HG03558 (cell line): ENCODE measurements around the gene ZCCHC13.
A peak's percentile ranks its signal among the peaks of the same experiment; 100 is the strongest.
"Not testable (repeated sequence)": the region's sequence is repeated elsewhere in the genome, so short reads cannot be mapped to it uniquely, and the experiment has no call there.

Experiments
- ATAC-seq: cut with Tn5 transposase; IDR thresholded peaks from one replicate; pipeline ENCODE4 v1.9.1; 2021; ENCODE audit warnings: moderate number of reproducible peaks; ENCODE audit not compliant: unreplicated experiment; ENCODE audit errors: extremely low read depth

Gene ZCCHC13

GRCh38 chrX:74319321-74319720, 15.3 kb downstream of the ZCCHC13 start:
- ATAC-seq, result not testable (repeated sequence)

DNA sequence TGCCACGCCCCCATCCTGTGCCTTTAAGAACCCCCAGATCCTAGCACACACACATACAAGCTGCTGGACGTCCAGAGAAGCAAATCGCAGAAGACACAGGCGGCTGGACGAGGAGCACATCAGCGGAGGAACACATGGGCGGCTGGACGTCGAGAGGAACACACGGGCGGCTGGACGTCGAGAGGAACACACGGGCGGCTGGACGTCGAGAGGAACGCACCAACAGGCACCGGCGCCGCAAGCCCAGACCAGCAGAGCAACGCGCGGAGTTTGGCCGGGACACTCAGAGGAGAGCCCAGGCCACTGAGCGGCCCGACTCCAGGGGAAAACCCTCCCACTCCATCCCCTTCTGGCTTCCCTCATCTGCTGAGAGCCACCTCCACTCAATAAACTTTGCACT, 17.2 kb downstream of the ZCCHC13 start:
- no peak for ATAC-seq

- ATAC-seq, result no peak
These were observed 20.2 kb downstream of the ZCCHC13 start for GRCh38 chrX:74324131-74324530.

GRCh38 chrX:74325130-74326059, 21.4 kb downstream of the ZCCHC13 start:
- no peak for ATAC-seq

DNA sequence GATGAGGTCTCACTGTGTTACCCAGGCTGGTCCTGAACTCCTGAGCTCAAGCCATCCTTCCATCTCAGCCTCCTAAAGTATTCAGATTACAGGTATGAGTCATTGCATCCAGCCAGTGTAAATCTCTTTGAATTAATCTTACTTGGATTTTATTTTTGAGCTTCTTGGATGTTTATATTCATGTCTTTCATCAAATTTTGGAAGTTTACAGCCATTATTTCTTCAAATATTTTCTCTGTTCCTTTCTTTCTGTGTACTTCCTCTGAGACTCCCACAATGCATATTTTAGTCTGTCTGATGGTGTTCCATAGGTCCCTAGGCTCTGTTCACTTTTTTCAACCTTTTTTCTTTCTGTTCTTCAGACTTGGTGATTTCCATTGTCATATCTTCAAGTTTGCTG, 34.9 kb downstream of the ZCCHC13 start:
- no peak for ATAC-seq

- ATAC-seq, result no peak
These were observed 36.1 kb downstream of the ZCCHC13 start for GRCh38 chrX:74340051-74340450.

DNA sequence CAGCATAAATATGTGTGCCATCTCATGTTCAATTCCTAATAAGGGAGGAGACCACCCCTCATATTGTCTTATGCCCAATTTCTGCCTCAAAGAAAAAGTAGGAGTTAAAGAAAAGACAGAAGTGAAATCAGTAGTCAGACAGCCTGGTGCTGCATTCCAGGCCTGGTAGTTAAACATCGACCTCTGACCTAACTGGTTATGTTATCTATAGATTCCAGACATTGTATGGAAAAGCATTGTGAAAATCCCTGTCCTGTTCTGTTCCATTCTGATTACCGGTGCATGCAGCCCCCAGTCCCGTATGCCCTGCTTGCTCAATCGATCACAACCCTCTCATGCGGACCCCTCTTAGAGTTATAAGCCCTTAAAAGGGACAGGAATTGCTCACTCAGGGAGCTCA, 38.2 kb downstream of the ZCCHC13 start:
- ATAC-seq, result not testable (repeated sequence)

- peak; percentile 54 for ATAC-seq
These were observed 39.6 kb downstream of the ZCCHC13 start for GRCh38 chrX:74343343-74344279.

DNA sequence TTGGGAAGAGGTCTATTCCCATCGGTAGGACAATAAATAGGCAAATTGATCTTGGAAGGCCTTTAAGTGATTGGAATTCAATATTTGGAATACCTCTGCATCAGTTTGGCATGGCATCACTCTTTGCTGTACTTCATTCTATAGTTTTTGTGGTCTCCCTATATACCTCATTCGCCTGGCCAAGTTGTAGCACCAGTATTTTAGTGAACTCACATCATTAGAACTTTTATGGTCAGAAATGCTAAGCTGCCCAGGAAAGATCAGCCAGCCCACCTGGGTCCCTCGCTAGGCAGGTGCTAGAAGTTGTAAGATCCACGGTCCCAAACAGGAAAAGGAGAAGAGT, 40.3 kb downstream of the ZCCHC13 start:
- no peak for ATAC-seq

GRCh38 chrX:74346088-74346487, 42.1 kb downstream of the ZCCHC13 start:
- ATAC-seq, result no peak

DNA sequence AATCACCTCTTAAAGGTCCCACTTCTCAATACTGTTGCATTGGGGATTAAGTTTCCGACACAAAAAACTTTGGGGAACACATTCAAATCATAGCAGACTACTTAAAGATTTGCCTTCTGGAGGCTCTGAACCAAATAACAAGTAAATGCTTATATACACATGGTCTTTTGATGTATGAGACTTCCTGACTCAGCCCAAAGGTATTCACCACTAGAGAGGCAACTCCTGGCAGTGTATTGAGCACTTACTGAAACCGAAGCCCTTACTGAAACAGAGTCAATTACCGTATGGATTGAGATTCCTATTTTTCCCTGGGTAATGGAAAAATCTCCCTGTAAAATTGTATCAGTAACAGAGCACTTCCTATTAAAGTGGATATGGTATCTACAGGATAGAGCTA, 45.4 kb downstream of the ZCCHC13 start:
- no peak for ATAC-seq

GRCh38 chrX:74351760-74352159, 47.8 kb downstream of the ZCCHC13 start:
- ATAC-seq, result no peak

GRCh38 chrX:74353984-74354383, 50.0 kb downstream of the ZCCHC13 start:
- ATAC-seq, result no peak
